Measurements from ENCODE around the gene TVP23A.

The TVP23A gene

GRCh38 chr16:10867199-10867598, 48.6 kb upstream of the TVP23A start:
- POLR2A ChIA-PET, result no interaction called here
- TF ChIP-seq ZSCAN30 (tag by site-specific recombination; IDR thresholded peaks at IDR 0.05) (no peak), ZNF416 (tag by site-specific recombination; IDR thresholded peaks at IDR 0.05) (no peak), KLF16 (tag by site-specific recombination; IDR thresholded peaks at IDR 0.05) (no peak), ZNF654 (tag by site-specific recombination; IDR thresholded peaks at IDR 0.05; ENCODE audit: low read depth) (no peak)
- CTCF ChIA-PET, result interaction anchor here (0.6 kb wide), 1 partner anchor 14 kb away, joined by 3 read pairs; no protein-coding TSS in a partner anchor
- Histone ChIP-seq H3K9me3 (ENCODE audit: control insufficient read depth, insufficient read depth, low read depth, low read length) (no peaks in the 10 kb centered on the region), H3K4me3 (ENCODE audit: low read depth, low read length) (no peak overlapping the region), H3K27ac (ENCODE audit: extremely low read depth, low read depth, low read length) (no peak overlapping the region), H3K36me3 (ENCODE audit: control insufficient read depth in 2 of 2, insufficient read depth in 1 of 2, low read length in 2 of 2) (no peaks in the 10 kb centered on the region), H3K4me1 (ENCODE audit: control insufficient read depth, insufficient read depth, low read length) (no peaks in the 10 kb centered on the region)

- Histone ChIP-seq H3K4me3 (ENCODE audit: low read depth, low read length) (no peak overlapping the region), H3K4me1 (ENCODE audit: control insufficient read depth, insufficient read depth, low read length) (no peaks in the 10 kb centered on the region), H3K9me3 (ENCODE audit: control insufficient read depth, insufficient read depth, low read depth, low read length) (no peaks in the 10 kb centered on the region), H3K27ac (ENCODE audit: extremely low read depth, low read depth, low read length) (no peak overlapping the region), H3K36me3 (ENCODE audit: control insufficient read depth in 2 of 2, insufficient read depth in 1 of 2, low read length in 2 of 2) (no peaks in the 10 kb centered on the region)
- no peak for TF ChIP-seq SETDB1 (IDR thresholded peaks at IDR 0.05; ENCODE audit: insufficient read length, low read length)
- TF ChIP-seq ZBTB49 (tag by site-specific recombination; IDR thresholded peaks at IDR 0.05; ENCODE audit: low read depth), result no peak
- TF ChIP-seq ZBTB44 (tag by site-specific recombination; IDR thresholded peaks at IDR 0.05), result no peak
- TF ChIP-seq ZBTB17 (tag by site-specific recombination; IDR thresholded peaks at IDR 0.05), result no peak
- no peak for TF ChIP-seq ZNF449 (tag by site-specific recombination; IDR thresholded peaks at IDR 0.05)
- TF ChIP-seq ZNF555 (tag by site-specific recombination; conservative IDR thresholded peaks at IDR 0.05), result no peak
- no peak for TF ChIP-seq BCL11A (tag by site-specific recombination; IDR thresholded peaks at IDR 0.05; ENCODE audit: low read depth)
- TF ChIP-seq MEIS1 (CRISPR knock-in tag; IDR thresholded peaks at IDR 0.05; ENCODE audit: borderline replicate concordance), result no peak
- POLR2A ChIA-PET, result no interaction called here
- CTCF ChIA-PET, result interaction anchor here (0.6 kb wide), 1 partner anchor 13 kb away, joined by 3 read pairs; no protein-coding TSS in a partner anchor
Measured at GRCh38 chr16:10865991-10866966, 47.7 kb upstream of the TVP23A start.

GRCh38 chr16:10862438-10862837, 43.8 kb upstream of the TVP23A start:
- Histone ChIP-seq H3K27ac (ENCODE audit: extremely low read depth, low read depth, low read length) (no peak overlapping the region), H3K9me3 (ENCODE audit: control insufficient read depth, insufficient read depth, low read depth, low read length) (no peaks in the 10 kb centered on the region), H3K36me3 (ENCODE audit: control insufficient read depth in 2 of 2, insufficient read depth in 1 of 2, low read length in 2 of 2) (no peaks in the 10 kb centered on the region), H3K4me3 (ENCODE audit: low read depth, low read length) (no peak overlapping the region), H3K4me1 (ENCODE audit: control insufficient read depth, insufficient read depth, low read length) (no peaks in the 10 kb centered on the region)
- CTCF ChIA-PET, result interaction anchor here (0.6 kb wide), 2 partner anchors 13 to 28 kb away, joined by 3 to 4 read pairs; no protein-coding TSS in a partner anchor
- TF ChIP-seq ZNF776 (tag by site-specific recombination; IDR thresholded peaks at IDR 0.05; ENCODE audit: borderline replicate concordance), result no peak
- 0 out of 2 replicates have a peak, but pooled peaks have one; percentile 30 for TF ChIP-seq ZBTB17 (tag by site-specific recombination; IDR thresholded peaks at IDR 0.05)
- POLR2A ChIA-PET, result no interaction called here

Measured in HEK293 (cell line).